Endothelial cell of umbilical vein (primary cell): ENCODE data around the gene ITGAX.

Experiments used
- TF ChIP-seq, protein P1 (sequence below): IDR thresholded peaks from 2 replicates; pipeline ENCODE4 v1.6.1; 2011; ENCODE audit not compliant: insufficient read depth, insufficient read length
- TF ChIP-seq, protein P2 (sequence below), 2 donors: IDR thresholded peaks; 1 replicate in 1 of 2; 2 replicates in 1 of 2; pipeline ENCODE4 v1.5.1; 2011; ENCODE audit warnings: low read length in 2 of 2, mild to moderate bottlenecking in 2 of 2, moderate library complexity in 2 of 2, control low read depth in 1 of 2, inconsistent platforms in 1 of 2, low read depth in 1 of 2; ENCODE audit not compliant: insufficient read depth in 1 of 2; ENCODE audit errors: extremely low read depth in 1 of 2

DNA sequence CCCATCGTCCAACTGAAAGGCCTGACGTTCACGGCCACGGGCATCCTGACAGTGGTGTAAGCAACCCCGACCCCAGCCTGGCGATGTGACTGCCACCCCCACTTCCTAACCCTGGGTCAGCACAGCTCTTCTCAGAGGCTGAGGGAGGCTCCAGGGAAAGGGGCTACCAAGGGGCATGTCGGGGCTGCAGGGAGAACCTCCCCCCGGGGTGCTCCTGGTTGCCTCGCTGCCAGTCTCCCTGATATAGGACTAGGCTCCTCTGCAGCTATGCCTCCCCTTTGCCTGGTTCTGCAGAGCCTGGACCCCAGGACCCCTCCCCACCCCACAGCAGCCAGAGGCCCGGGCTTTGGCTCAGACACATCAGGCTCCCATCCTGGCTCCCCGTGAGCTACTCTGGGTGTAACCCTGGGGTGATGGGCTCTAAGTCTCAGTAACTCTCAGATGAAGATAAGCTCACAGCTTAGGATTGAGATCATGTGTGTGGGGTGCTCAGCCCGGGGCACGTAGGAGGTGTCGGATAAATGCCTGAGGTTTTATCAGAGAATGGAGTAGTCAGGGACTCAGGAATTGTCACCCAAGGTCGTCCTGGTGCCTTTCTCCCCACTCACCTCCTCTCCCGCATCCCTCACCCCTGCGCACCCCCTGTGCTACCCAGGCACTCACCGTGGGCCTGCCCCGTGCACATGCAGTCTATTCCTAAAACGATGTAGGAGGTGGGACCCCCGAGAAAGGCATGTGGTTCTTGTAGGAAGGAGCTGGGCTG lies 48.8 kb downstream of the ITGAX start:
- TF ChIP-seq, protein P1, sequence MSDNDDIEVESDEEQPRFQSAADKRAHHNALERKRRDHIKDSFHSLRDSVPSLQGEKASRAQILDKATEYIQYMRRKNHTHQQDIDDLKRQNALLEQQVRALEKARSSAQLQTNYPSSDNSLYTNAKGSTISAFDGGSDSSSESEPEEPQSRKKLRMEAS: no peak
- TF ChIP-seq, protein P2, sequence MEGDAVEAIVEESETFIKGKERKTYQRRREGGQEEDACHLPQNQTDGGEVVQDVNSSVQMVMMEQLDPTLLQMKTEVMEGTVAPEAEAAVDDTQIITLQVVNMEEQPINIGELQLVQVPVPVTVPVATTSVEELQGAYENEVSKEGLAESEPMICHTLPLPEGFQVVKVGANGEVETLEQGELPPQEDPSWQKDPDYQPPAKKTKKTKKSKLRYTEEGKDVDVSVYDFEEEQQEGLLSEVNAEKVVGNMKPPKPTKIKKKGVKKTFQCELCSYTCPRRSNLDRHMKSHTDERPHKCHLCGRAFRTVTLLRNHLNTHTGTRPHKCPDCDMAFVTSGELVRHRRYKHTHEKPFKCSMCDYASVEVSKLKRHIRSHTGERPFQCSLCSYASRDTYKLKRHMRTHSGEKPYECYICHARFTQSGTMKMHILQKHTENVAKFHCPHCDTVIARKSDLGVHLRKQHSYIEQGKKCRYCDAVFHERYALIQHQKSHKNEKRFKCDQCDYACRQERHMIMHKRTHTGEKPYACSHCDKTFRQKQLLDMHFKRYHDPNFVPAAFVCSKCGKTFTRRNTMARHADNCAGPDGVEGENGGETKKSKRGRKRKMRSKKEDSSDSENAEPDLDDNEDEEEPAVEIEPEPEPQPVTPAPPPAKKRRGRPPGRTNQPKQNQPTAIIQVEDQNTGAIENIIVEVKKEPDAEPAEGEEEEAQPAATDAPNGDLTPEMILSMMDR (IDR thresholded peaks at IDR 0.05; ENCODE audit: extremely low read depth in 1 of 2, insufficient read depth in 1 of 2, low read depth in 1 of 2, low read length in 2 of 2): no peak
